ELR (cell line): Measurements from ENCODE around the gene SH3PXD2A.

ENCODE experiments used
- DNase-seq: peaks from one replicate; pipeline ENCODE4 v3.0.0-alpha.2; 2015; ENCODE audit warnings: low read depth

SH3PXD2A gene

GRCh38 chr10:103559776-103560175 is 295.6 kb downstream of the SH3PXD2A start:
- DNase-seq = no peak

- DNase-seq = no peak
Observed at GRCh38 chr10:103558911-103559310, 296.5 kb downstream of the SH3PXD2A start.

GRCh38 chr10:103557455-103557854 is 297.9 kb downstream of the SH3PXD2A start:
- no peak for DNase-seq

GRCh38 chr10:103556383-103557007 is 298.9 kb downstream of the SH3PXD2A start:
- DNase-seq = no peak

GRCh38 chr10:103555712-103556111 is 299.7 kb downstream of the SH3PXD2A start:
- DNase-seq = no peak

GRCh38 chr10:103555325-103555649 is 300.1 kb downstream of the SH3PXD2A start:
- DNase-seq = no peak

GRCh38 chr10:103554488-103555324 is 300.7 kb downstream of the SH3PXD2A start:
- peak; percentile 70 for DNase-seq

- DNase-seq = no peak
Observed at GRCh38 chr10:103553743-103554487, 301.5 kb downstream of the SH3PXD2A start.

- DNase-seq = no peak
Observed at GRCh38 chr10:103552856-103553742, 302.3 kb downstream of the SH3PXD2A start.

GRCh38 chr10:103551619-103552602 is 303.5 kb downstream of the SH3PXD2A start:
- DNase-seq = no peak

GRCh38 chr10:103550229-103550628 is 305.1 kb downstream of the SH3PXD2A start:
- no peak for DNase-seq

- no peak for DNase-seq
Observed at GRCh38 chr10:103549349-103549685, 306.1 kb downstream of the SH3PXD2A start.

GRCh38 chr10:103548581-103549348 is 306.6 kb downstream of the SH3PXD2A start:
- no peak for DNase-seq

GRCh38 chr10:103548006-103548405 is 307.4 kb downstream of the SH3PXD2A start:
- no peak for DNase-seq

GRCh38 chr10:103547391-103547946 is 307.9 kb downstream of the SH3PXD2A start:
- no peak for DNase-seq

GRCh38 chr10:103546401-103546800 is 309.0 kb downstream of the SH3PXD2A start:
- no peak for DNase-seq

- no peak for DNase-seq
Observed at GRCh38 chr10:103545771-103546281, 309.6 kb downstream of the SH3PXD2A start.

GRCh38 chr10:103545366-103545765 is 310.0 kb downstream of the SH3PXD2A start:
- DNase-seq = no peak

GRCh38 chr10:103544657-103545310 is 310.6 kb downstream of the SH3PXD2A start:
- DNase-seq = no peak
